Central memory CD8-positive, alpha-beta T cell (primary cell): Measurements from ENCODE around the gene NKIRAS1.
A peak's percentile ranks its signal among the peaks of the same experiment; 100 is the strongest.

Experiments used
- ATAC-seq: fragments of 150-1000 bp; cut with Tn5 transposase; replicated peaks from 2 replicates; pipeline ENCODE4 v1.10.0; 2022; ENCODE audit warnings: mild to moderate bottlenecking, moderate FRiP score, moderate number of reproducible peaks; ENCODE audit not compliant: poor library complexity, severe bottlenecking; ENCODE audit errors: extremely low read depth
- DNase-seq, 2 donors: peaks; one replicate each; pipeline ENCODE4 v3.0.0; 2021; ENCODE audit warnings: low spot score in 2 of 2
- H3K27ac Mint-ChIP-seq: one replicate; pipeline ENCODE4 v1.8.0; 2022; ENCODE audit warnings: low read depth, mild to moderate bottlenecking, moderate library complexity, mixed read lengths
- H3K27me3 Mint-ChIP-seq: one replicate; pipeline ENCODE4 v1.8.0; 2022; ENCODE audit warnings: mixed read lengths
- H3K36me3 Mint-ChIP-seq: one replicate; pipeline ENCODE4 v1.8.0; 2022; ENCODE audit warnings: mild to moderate bottlenecking, moderate library complexity, mixed read lengths; ENCODE audit not compliant: insufficient read depth
- H3K4me1 Mint-ChIP-seq: one replicate; pipeline ENCODE4 v1.8.0; 2022; ENCODE audit warnings: mixed read lengths
- H3K4me3 Mint-ChIP-seq: one replicate; pipeline ENCODE4 v1.8.0; 2022; ENCODE audit warnings: mild to moderate bottlenecking, moderate library complexity, mixed read lengths
- H3K9me3 Mint-ChIP-seq: one replicate; pipeline ENCODE4 v1.8.0; 2022; ENCODE audit warnings: mixed read lengths

The NKIRAS1 gene

DNA sequence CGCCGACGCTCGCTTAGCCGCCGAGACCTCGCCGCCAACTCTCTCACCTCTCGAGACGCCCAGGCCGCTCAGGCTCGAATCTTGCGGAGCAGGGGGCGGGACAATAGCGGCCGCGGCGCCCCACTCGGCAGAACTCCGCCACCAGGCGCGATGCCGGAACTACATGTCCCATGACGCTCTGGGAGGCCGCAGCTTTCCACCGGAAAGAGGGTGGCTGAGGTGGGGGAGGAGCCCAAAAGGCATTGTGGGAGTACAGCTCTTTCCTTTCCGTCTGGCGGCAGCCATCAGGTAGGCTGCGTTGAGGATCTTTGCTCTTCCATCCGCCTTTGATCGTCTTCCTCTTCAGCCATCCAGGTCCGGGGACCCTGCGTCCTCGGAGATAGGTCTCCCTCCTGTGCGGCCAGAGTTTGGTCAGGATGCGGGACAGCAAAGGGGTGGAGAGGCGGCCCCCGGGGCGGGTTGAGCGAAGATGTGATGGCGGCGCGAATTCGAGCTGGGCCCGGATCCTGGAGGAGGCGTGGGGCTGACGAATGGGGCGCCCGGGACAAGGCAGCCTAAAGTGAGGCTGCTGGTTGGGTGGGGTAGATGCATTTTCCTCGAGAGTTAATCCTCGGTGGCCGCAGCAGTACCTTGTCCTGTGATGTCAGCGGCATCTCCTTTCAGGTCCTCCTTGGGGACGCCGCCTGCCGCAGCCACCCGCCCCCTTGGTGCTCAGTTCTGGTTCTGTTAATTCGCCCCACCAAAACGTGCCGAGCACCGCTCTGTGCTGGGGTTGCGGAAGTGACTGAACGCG lies at the start of gene NKIRAS1, which contains the start of gene RPL15:
Gene NKIRAS1 (minus strand): TSS at position 105 of the 793 bp plus-strand sequence. CDS start 6,086 bp downstream, outside the sequence.
Gene RPL15 (plus strand): TSS at position 247 of the 793 bp plus-strand sequence. CDS start 728 bp downstream, outside the sequence.
- no peaks in the 10 kb centered on the region for H3K9me3 Mint-ChIP-seq
- peaks cover 44% of the 10 kb centered on the region for H3K4me1 Mint-ChIP-seq
- peak within 1 kb of the TSS; percentile 96 for H3K27ac Mint-ChIP-seq
- H3K4me3 Mint-ChIP-seq, result peak within 1 kb of the TSS; percentile 98
- ATAC-seq (peak; percentile 94), DNase-seq (peak; percentile 92 to 96)
- no peaks in the 10 kb centered on the region for H3K27me3 Mint-ChIP-seq
- peaks cover 49% of the 10 kb centered on the region for H3K36me3 Mint-ChIP-seq

DNA sequence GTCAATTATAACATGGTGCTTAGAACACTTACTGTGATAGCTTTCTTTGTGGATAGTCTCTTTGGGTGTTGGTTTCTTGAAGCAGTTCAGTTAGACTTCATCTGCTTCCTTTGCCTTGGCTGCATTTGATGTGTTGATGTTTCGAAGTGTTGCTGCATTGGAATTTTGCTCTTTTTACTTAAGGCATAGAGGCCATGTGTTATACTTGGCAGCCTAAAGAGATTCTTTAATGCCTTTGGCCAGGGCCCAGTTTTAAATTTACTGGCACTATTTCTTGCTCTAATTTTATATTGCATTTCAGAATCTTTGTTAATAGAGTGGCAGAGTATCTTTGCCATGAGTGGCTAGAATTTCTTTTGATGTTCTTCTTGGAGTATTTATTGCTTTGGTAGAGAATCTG lies 49.5 kb upstream of the NKIRAS1 start:
- Mint-ChIP-seq H3K27ac (peak overlapping the region; percentile 46), H3K27me3 (no peaks in the 10 kb centered on the region), H3K36me3 (peaks cover 79% of the 10 kb centered on the region), H3K4me1 (peaks cover 9% of the 10 kb centered on the region), H3K4me3 (no peak overlapping the region), H3K9me3 (no peaks in the 10 kb centered on the region)
- ATAC-seq, result no peak
- DNase-seq, result no peak

DNA sequence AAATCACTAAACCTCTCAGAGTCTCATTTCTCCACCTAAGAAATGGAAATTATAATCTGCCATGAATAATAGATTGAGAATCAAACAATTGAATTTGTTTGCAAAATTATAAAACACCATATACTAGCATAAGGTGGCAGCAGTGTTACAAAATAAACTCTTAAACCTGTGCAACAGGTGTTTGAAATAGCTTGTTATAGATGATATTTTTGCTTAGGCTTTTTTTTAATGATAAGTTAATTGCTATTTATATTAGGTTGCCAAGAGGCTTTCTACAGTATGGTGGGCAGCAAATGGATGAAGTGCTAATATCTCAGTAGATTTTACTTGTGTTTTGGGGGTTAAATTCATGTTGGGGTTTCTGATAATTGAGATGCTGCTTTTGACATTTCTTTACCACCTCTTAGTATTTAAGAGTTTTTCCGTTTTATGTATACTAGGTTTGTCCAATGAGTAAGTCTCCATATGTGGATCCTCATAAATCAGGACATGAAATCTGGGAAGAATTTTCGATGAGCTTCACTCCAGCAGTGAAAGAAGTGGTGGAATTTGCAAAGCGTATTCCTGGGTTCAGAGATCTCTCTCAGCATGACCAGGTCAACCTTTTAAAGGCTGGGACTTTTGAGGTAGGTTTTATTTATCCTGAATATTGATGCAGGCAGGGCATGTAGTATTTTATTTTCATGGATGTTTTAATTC lies 47.9 kb upstream of the NKIRAS1 start:
- DNase-seq (no peak), ATAC-seq (no peak)
- Mint-ChIP-seq H3K36me3 (peaks cover 77% of the 10 kb centered on the region), H3K4me1 (peaks cover 9% of the 10 kb centered on the region), H3K4me3 (no peak overlapping the region), H3K27me3 (no peaks in the 10 kb centered on the region), H3K9me3 (no peaks in the 10 kb centered on the region), H3K27ac (no peak overlapping the region)

DNA sequence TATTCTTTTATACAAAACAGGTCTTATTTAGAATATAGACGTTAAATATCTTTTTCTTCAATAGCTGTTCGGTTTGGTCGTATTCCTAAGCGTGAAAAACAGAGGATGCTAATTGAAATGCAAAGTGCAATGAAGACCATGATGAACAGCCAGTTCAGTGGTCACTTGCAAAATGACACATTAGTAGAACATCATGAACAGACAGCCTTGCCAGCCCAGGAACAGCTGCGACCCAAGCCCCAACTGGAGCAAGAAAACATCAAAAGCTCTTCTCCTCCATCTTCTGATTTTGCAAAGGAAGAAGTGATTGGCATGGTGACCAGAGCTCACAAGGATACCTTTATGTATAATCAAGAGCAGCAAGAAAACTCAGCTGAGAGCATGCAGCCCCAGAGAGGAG lies 45.1 kb upstream of the NKIRAS1 start:
- H3K27me3 Mint-ChIP-seq, result no peaks in the 10 kb centered on the region
- no peak for ATAC-seq
- H3K27ac Mint-ChIP-seq, result peak overlapping the region; percentile 38
- no peak for DNase-seq
- peaks cover 9% of the 10 kb centered on the region for H3K4me1 Mint-ChIP-seq
- H3K9me3 Mint-ChIP-seq, result no peaks in the 10 kb centered on the region
- no peak overlapping the region for H3K4me3 Mint-ChIP-seq
- peaks cover 68% of the 10 kb centered on the region for H3K36me3 Mint-ChIP-seq

DNA sequence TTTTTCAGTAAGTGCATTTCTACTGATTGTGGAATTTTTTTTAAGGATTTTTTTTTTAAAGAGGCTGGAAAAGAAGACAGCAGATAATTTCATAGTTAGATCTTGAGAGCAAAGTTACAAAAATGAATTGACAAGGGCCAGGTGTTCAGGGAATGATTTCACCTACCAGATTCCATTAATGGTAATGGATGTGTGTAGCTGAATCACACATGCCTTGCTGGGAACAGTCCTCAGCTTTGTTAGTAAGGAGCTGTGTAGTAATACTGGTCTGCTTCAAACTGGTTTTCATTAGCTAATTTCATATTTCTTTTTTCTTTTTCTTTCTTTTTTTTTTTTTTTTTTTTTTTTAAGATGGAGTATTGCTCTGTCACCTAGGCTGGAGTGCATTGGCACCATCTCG lies 44.3 kb upstream of the NKIRAS1 start:
- no peak overlapping the region for H3K4me3 Mint-ChIP-seq
- no peak overlapping the region for H3K27ac Mint-ChIP-seq
- no peaks in the 10 kb centered on the region for H3K27me3 Mint-ChIP-seq
- DNase-seq (no peak), ATAC-seq (no peak)
- no peaks in the 10 kb centered on the region for H3K9me3 Mint-ChIP-seq
- H3K4me1 Mint-ChIP-seq, result peaks cover 17% of the 10 kb centered on the region
- H3K36me3 Mint-ChIP-seq, result peaks cover 68% of the 10 kb centered on the region

DNA sequence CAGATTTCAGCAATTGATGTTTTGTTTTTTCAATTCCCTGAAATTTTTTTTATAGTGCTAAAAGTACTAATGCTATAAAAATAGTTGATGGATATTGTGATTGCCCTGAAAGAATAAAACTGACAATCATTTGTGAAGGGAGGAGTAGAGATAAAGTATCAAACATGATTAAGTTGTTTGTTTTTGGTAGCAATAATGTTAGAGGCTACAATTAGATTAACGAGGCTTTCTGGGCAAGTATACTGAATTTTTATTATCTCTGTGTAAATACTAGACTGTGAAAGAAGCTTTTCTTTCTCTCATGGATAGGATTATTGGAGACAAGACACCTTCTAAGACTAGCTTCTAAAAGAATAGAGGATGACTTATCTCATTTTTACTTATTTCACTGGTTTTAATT lies 43.9 kb upstream of the NKIRAS1 start:
- ATAC-seq (no peak), DNase-seq (no peak)
- Mint-ChIP-seq H3K27ac (no peak overlapping the region), H3K27me3 (no peaks in the 10 kb centered on the region), H3K36me3 (peaks cover 67% of the 10 kb centered on the region), H3K4me3 (no peak overlapping the region), H3K9me3 (no peaks in the 10 kb centered on the region), H3K4me1 (peaks cover 18% of the 10 kb centered on the region)

DNA sequence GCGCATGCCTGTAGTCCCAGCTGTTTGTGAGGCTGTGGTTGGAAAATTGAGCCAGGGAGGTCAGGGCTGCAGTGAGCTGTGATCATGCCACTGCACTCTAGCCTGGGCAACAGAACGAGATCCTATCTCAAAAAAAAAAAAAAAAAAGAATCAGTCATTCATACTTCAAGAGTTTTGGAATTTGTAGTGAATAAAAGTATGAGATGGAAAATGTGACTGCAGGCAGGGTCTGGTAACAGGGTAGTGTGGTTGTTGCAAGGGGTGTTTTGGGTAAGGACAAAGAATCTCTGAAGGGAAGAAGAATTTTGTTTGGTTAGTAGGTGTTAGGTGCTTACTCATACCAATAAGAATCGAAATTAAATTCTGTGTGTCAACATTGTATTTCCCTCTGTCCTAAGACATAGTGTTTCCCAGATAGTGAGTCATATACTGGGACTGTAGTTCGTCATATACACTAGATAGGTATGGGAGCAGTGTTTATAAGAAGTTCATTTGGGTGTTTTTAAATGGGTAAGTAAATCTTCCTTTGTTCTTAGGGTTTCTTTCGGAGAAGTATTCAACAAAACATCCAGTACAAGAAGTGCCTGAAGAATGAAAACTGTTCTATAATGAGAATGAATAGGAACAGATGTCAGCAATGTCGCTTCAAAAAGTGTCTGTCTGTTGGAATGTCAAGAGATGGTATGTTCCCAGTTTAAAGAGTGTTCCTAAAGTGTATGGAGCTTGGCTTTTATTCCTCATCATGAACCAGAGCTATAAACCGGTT lies 42.5 kb upstream of the NKIRAS1 start:
- ATAC-seq, result no peak

DNA sequence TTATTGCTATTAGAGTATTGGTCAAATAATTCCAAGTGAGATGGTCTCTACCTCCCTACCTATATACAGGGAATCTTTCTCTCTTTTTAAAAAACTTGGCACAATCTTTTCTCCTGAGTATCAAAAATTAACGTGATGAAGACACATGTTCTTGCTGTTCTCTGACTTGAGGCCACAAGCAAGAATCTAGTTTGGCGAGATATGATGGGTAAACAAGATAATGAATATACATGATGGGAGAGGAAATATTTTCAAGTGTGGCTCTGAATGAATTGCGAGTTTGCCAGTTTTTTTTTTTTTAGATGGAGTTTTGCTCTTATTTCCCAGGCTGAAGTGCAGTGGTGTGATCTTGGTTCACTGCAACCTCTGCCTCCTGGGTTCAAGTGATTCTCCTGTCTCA lies 39.9 kb upstream of the NKIRAS1 start:
- H3K4me3 Mint-ChIP-seq, result no peak overlapping the region
- peaks cover 40% of the 10 kb centered on the region for H3K4me1 Mint-ChIP-seq
- peaks cover 51% of the 10 kb centered on the region for H3K36me3 Mint-ChIP-seq
- ATAC-seq (no peak), DNase-seq (no peak)
- H3K9me3 Mint-ChIP-seq, result no peaks in the 10 kb centered on the region
- H3K27ac Mint-ChIP-seq, result no peak overlapping the region
- H3K27me3 Mint-ChIP-seq, result no peaks in the 10 kb centered on the region

More for the DNA sequence above, 42.5 kb upstream of the NKIRAS1 start:
- H3K4me1 Mint-ChIP-seq, result peaks cover 26% of the 10 kb centered on the region
- H3K36me3 Mint-ChIP-seq, result peaks cover 67% of the 10 kb centered on the region
- no peak overlapping the region for H3K4me3 Mint-ChIP-seq
- H3K9me3 Mint-ChIP-seq, result no peaks in the 10 kb centered on the region
- H3K27me3 Mint-ChIP-seq, result no peaks in the 10 kb centered on the region
- DNase-seq, result no peak
- peak overlapping the region; percentile 55 for H3K27ac Mint-ChIP-seq

DNA sequence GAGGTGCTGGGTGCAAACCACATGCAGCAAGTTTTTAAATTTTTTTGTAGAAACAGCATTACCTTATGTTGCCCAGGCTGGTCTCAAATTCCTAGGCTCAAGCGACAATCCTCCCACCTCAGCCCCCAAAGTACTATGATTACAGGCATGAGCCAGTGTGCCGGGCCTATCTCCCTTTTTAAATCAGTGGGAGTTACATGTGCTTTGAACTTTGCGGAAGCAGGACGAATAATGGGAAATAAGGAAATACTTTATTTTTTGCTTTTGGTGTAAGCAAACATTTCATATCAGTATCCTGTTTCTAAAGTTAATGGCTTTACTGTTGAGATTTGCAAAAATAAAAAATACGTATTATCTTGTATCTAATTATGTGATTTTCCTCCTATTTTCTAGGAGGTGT lies 37.4 kb upstream of the NKIRAS1 start:
- Mint-ChIP-seq H3K4me3 (no peak overlapping the region), H3K9me3 (no peaks in the 10 kb centered on the region)
- ATAC-seq, result no peak

DNA sequence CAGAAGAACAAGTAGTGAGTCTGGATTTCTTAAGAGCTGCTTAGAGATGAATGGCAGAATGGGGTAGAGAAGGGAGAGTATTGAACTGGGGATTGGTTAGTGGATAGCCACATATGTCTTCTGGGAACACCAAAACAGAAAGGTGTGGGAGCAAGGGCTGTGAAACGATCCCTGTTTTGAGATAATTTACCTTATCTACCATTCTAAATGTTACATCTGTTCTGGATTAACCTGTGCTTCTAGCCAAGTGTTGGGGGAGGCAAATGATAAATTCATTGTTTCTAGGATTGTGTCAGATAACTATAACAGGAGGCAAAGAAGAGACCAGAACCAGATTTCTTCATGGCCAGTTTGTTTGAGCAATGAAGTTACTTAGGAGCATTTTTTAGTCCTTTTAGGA lies 36.7 kb upstream of the NKIRAS1 start:
- peaks cover 39% of the 10 kb centered on the region for H3K36me3 Mint-ChIP-seq
- ATAC-seq (no peak), DNase-seq (no peak)
- no peaks in the 10 kb centered on the region for H3K27me3 Mint-ChIP-seq
- H3K4me1 Mint-ChIP-seq, result peaks cover 57% of the 10 kb centered on the region
- H3K4me3 Mint-ChIP-seq, result no peak overlapping the region
- H3K9me3 Mint-ChIP-seq, result no peaks in the 10 kb centered on the region
- peak overlapping the region; percentile 4 for H3K27ac Mint-ChIP-seq

More for the DNA sequence above, 37.4 kb upstream of the NKIRAS1 start:
- no peaks in the 10 kb centered on the region for H3K27me3 Mint-ChIP-seq
- DNase-seq, result no peak
- peaks cover 60% of the 10 kb centered on the region for H3K4me1 Mint-ChIP-seq
- peaks cover 39% of the 10 kb centered on the region for H3K36me3 Mint-ChIP-seq
- no peak overlapping the region for H3K27ac Mint-ChIP-seq

DNA sequence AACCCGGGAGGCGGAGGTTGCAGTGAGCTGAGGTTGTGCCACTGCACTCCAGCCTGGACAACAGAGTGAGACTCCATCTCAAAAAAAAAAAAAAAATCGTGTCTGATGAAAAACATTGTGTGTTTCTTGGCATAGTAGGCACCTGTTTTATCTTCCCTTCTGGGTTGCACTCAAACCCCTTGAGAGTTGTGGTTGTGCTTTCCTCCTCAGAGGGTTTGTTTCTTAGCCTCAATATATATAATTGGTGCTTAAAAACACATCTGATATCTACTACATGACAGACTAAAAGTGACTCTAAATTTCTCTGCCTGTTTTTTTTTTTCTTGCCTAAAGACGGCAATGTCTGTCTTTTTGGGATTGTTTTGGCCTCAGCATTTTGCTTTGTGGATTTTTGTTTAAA lies 35.9 kb upstream of the NKIRAS1 start:
- H3K27ac Mint-ChIP-seq, result peak overlapping the region; percentile 4
- peaks cover 63% of the 10 kb centered on the region for H3K4me1 Mint-ChIP-seq
- H3K9me3 Mint-ChIP-seq, result no peaks in the 10 kb centered on the region
- H3K36me3 Mint-ChIP-seq, result peaks cover 38% of the 10 kb centered on the region
- ATAC-seq (no peak), DNase-seq (no peak)
- H3K27me3 Mint-ChIP-seq, result no peaks in the 10 kb centered on the region
- H3K4me3 Mint-ChIP-seq, result no peak overlapping the region

DNA sequence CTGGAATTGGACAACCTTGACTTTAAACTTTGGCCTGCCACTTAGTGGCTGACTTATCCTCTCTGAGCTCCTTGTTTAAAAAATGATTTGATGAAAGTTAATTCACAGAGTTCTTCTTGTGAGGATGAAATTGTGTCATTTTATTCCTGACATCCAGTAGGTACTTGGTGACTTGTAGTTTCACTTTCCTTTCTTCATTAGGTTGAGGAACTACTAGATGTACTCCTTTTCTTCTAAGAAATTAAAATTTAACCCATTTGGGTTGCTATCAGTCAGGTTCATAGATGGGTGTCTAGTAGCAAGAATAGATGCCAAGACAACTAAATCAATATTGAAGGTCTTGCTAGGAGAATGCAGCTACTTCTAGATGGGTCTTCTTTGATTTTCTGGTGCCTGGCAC lies 33.5 kb upstream of the NKIRAS1 start:
- H3K9me3 Mint-ChIP-seq, result no peaks in the 10 kb centered on the region
- no peaks in the 10 kb centered on the region for H3K27me3 Mint-ChIP-seq
- peak overlapping the region; percentile 82 for H3K27ac Mint-ChIP-seq
- peaks cover 31% of the 10 kb centered on the region for H3K36me3 Mint-ChIP-seq
- peaks cover 61% of the 10 kb centered on the region for H3K4me1 Mint-ChIP-seq
- no peak for DNase-seq
- H3K4me3 Mint-ChIP-seq, result peak overlapping the region; percentile 58
- ATAC-seq, result no peak
